Femur (tissue), 1 donor: ENCODE measurements around the gene PDCD10.

ENCODE experiments used
- DNase-seq: peaks from one replicate; pipeline ENCODE4 v3.0.0-alpha.2; 2017

The PDCD10 gene

DNA sequence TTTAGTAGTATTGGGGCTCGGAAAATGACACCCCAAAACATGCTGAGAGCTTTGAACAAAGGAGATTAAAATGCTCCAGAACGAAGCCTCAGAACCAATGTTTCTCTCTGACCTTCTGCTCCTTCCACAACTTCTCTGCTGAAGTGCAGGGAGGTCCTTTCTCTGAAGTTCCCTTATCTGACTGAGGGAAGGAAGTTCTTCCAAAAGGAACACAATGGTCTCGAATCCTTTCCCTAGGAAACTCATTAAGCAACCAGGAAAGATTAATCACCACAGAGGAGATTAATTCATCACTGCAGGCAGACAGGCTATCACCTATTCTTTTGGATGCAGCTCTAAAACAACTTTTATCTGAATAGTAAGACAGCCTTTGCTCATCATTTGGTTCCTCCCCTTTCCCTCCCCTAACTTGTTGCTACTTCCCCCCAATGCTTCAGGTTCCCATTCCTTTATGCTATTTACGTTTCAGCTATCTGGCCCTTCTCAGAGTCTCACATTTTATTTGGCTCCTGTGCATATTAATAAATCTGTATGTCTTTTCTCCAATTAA lies 62.7 kb downstream of the PDCD10 start:
- no peak for DNase-seq

- DNase-seq = no peak
These were observed 65.0 kb downstream of the PDCD10 start for GRCh38 chr3:167669699-167670098.

GRCh38 chr3:167668651-167669050 lies 66.0 kb downstream of the PDCD10 start:
- no peak for DNase-seq

GRCh38 chr3:167666563-167666962 lies 68.1 kb downstream of the PDCD10 start:
- DNase-seq = no peak

- no peak for DNase-seq
These were observed 71.7 kb downstream of the PDCD10 start for GRCh38 chr3:167662919-167663400.

DNA sequence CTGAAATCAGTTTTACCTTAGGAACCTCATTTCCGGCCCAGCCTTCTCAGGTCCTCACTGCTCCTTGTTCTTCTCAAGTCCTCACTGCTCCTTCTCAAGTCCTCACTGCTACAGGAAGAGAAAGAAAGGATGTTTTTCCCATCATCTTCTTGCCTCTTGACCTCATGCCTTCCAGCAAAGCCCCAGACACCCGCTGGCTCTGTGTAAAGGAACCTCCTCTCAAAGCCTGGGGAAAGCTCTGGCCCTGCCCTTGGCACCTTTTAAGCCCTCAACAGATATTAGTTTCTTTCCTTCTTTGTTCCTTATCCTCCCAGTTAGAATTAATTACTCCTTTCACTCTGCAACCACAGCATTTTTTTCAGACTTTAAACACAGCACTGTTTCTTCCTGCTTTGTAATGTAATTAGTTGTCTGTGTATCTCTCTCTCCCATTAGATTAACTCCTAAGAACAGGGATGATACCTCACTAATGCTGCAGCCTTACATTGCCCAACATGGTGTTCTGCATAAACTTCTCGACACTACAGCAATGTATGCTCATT lies 76.9 kb downstream of the PDCD10 start:
- DNase-seq = no peak

GRCh38 chr3:167656821-167657220 lies 77.9 kb downstream of the PDCD10 start:
- DNase-seq = no peak

DNA sequence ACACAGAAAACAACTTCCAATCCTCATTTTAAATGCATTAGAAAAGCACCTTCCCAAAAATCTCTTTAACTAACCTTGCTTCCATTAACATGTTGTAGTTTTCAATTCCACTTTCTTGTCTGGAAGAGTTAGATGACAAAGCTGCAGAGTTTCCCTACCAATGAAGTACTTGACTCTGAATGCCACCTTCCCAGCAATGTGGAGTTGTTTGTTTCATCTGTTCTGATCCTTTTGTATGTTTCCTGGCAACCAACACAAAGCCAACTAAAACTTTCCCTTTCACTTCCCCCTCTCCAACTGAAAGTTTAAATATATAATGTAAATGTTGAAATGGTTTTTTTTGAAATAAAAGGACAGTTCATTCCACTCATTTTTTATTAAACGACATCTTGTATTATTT lies 80.9 kb downstream of the PDCD10 start, which contains the start of gene WDR49:
Gene WDR49 (minus strand): TSS at position 183 of the 400 bp plus-strand sequence. CDS start 517 bp downstream, outside the sequence.
- DNase-seq = no peak

- DNase-seq = no peak
These were observed 81.5 kb downstream of the PDCD10 start for GRCh38 chr3:167653155-167653554.

GRCh38 chr3:167651826-167652225 lies 82.9 kb downstream of the PDCD10 start:
- no peak for DNase-seq

GRCh38 chr3:167650459-167650858 lies 84.2 kb downstream of the PDCD10 start:
- DNase-seq = no peak

DNA sequence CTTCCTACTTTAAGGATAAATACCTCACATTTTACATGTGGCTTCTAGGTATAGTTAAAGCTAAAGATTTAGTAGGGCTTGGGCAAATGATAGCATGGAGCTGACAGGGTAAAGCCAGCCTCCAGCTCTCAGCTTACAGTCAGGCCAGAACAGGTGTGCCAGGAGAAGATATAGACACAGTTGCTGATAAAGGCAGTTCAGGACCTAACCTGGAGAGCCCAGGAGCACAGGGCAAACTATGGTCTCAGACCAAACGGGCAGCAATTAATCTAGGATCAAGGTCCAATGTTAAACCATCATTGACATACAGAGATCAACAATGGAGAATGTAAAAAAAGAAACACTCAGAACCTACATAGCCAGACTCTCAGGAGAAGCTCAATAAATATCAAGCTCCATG lies 84.9 kb downstream of the PDCD10 start:
- DNase-seq = no peak

GRCh38 chr3:167644611-167645010 lies 90.1 kb downstream of the PDCD10 start:
- no peak for DNase-seq
